ENCODE data around the gene DISC1.

Gene DISC1

DNA sequence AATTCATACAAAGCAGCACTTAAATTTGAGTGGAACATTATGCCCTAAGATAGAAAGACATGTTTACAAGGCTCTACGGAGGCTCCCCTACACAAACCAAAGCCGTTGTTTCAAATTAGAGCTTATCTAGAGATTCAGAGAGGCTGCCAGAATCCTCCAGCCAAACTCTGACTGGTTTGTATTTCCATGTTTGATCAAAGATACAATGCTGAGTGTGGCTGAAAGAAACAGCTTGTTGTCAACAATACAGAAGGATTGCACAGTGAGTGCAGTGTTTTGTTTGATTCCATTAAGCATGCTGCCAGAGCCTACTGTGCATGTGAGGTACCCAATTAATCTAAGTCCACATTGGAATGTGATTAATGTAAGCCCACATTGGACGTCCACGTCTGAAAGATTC is 402.7 kb downstream of the DISC1 start:
- H3K4me3 ChIP-seq (ENCODE audit: low read depth, low read length) = no peak overlapping the region
- no peak for DNase-seq (ENCODE audit: low read depth)
- TF ChIP-seq, protein P1, sequence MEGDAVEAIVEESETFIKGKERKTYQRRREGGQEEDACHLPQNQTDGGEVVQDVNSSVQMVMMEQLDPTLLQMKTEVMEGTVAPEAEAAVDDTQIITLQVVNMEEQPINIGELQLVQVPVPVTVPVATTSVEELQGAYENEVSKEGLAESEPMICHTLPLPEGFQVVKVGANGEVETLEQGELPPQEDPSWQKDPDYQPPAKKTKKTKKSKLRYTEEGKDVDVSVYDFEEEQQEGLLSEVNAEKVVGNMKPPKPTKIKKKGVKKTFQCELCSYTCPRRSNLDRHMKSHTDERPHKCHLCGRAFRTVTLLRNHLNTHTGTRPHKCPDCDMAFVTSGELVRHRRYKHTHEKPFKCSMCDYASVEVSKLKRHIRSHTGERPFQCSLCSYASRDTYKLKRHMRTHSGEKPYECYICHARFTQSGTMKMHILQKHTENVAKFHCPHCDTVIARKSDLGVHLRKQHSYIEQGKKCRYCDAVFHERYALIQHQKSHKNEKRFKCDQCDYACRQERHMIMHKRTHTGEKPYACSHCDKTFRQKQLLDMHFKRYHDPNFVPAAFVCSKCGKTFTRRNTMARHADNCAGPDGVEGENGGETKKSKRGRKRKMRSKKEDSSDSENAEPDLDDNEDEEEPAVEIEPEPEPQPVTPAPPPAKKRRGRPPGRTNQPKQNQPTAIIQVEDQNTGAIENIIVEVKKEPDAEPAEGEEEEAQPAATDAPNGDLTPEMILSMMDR (IDR thresholded peaks at IDR 0.05; ENCODE audit: insufficient read depth, low read depth, low read length, missing control alignments) = no peak

DNA sequence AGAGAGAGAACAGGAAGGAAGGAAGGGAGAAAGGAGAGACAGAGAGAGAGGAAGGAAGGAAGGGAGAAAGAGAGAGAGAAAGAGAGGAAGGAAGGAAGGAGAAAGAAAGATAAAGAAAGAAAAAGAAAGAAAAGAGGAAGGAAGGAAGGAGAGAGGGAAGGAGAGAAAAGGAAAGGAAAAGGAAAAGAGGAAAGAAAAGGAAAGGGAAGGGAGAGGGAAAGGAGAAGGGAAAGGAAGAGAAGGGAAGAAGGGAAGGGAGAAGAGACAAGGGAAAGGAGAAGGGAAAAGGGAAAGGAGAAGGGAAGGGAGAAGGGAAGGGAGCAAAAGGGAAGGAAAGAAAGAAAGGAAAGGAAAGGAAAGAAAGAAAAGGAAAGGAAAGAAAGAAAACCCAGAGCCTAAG is 404.6 kb downstream of the DISC1 start:
- TF ChIP-seq, protein P1 (IDR thresholded peaks at IDR 0.05; ENCODE audit: insufficient read depth, low read depth, low read length, missing control alignments) = no peak
- DNase-seq (ENCODE audit: low read depth) = no peak
- no peak overlapping the region for H3K4me3 ChIP-seq (ENCODE audit: low read depth, low read length)

DNA sequence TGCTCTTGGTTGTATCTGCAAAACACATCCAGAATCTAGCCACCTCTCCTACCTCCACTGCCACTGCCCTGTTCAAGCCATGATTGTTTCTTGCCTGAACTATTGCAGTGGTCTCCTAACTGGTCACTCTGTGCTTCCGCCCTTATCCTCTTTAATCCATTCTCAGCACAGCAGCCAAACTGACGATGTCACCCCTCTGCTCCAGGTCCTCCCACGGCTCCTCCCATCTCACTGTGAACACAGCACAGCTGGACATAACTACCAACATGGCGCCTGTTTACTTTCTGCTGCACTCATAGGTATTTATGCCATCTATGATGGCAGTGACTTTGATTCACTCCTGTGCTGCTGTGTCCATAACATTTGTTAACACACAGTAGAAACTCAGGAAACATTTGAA is 406.7 kb downstream of the DISC1 start:
- DNase-seq (ENCODE audit: low read depth) = no peak
- TF ChIP-seq, protein P1 (IDR thresholded peaks at IDR 0.05; ENCODE audit: insufficient read depth, low read depth, low read length, missing control alignments) = no peak
- no peak overlapping the region for H3K4me3 ChIP-seq (ENCODE audit: low read depth, low read length)

DNA sequence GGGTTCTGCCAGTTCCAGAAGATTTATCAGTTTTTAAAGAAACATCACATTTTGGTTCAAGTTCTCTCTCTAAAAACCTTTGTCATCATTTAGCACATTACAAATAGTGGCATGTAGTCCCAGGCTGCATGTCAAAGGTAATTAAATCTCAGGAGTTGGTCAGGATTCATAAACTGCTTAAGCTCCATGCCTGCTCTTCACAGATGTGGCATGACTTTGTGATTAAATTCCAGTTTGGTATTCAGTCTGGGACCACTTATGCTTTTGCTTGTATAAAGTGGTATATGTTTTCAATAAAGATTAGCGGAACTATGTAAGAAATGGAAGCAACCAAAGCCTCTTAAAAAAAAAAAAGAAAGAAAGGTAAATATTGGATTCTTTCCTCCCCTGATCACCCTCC is 408.0 kb downstream of the DISC1 start:
- H3K4me3 ChIP-seq (ENCODE audit: low read depth, low read length) = no peak overlapping the region
- TF ChIP-seq, protein P1 (IDR thresholded peaks at IDR 0.05; ENCODE audit: insufficient read depth, low read depth, low read length, missing control alignments) = no peak
- DNase-seq (ENCODE audit: low read depth) = no peak

DNA sequence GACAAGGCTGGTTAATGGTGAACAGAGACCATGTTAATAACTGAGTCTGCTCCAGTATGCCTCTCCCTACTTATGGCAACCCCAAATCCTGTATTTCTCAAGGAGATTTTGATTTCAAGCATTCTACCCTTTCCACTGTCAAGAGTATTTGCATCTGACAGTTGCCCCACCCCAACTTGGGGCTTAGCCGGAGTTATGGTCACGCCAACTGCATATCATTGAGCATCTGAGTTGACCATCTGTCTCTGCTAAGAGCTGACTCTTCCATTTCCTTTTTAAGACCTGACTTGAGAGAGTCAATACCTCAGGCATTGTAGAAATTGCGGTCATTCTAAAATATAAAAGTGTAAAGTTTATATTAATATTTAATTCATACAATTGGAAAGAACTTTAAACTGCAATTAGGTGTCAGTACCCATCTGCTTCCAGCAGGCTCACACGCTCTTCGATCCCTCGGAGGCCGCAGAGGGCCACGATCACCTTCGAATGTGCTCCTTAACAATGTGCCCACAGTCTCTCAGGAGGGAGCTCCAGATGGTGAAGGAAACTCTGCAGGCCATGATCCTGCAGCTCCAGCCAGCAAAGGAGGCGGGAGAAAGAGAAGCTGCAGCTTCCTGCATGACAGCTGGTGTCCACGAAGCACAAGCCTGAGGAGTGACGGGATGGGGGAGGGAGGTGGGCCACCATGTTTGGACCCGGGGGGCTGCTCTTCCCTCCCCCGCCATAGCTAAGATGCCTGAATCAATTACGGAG is 409.8 kb downstream of the DISC1 start:
- no peak overlapping the region for H3K4me3 ChIP-seq (ENCODE audit: low read depth, low read length)
- TF ChIP-seq, protein P1 (IDR thresholded peaks at IDR 0.05; ENCODE audit: insufficient read depth, low read depth, low read length, missing control alignments) = no peak
- DNase-seq (ENCODE audit: low read depth) = no peak

DNA sequence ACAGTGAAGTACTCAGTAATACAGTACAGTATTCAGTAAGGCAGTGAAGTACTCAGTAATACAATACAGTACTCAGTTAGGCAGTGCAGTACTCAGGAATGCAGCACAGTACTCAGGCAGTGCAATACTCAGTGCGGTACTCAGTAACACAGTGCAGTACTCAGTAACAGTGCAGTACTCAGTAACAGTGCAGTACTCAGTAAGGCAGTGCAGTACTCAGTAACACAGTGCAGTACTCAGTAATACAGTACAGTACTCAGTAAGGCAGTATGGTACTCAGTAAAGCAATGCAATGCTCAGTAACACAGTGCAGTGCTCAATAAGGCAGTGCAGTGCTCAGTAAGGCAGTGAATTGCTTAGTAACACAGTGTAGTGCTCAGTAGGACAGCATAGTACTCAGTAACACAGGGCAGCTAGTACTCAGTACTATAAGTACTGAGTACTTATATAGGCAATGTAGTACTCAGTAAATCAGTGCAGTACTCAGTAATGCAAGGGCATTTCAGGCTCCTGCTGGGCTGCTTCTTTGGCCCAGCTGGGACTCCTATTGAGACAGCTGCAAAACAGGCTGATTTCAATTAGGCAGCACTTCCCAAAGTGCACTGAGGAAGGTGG is 411.3 kb downstream of the DISC1 start:
- TF ChIP-seq, protein P1 (IDR thresholded peaks at IDR 0.05; ENCODE audit: insufficient read depth, low read depth, low read length, missing control alignments) = no peak
- no peak for DNase-seq (ENCODE audit: low read depth)
- H3K4me3 ChIP-seq (ENCODE audit: low read depth, low read length) = no peak overlapping the region
